ENCODE results near the gene PGBD5.

Gene PGBD5

DNA sequence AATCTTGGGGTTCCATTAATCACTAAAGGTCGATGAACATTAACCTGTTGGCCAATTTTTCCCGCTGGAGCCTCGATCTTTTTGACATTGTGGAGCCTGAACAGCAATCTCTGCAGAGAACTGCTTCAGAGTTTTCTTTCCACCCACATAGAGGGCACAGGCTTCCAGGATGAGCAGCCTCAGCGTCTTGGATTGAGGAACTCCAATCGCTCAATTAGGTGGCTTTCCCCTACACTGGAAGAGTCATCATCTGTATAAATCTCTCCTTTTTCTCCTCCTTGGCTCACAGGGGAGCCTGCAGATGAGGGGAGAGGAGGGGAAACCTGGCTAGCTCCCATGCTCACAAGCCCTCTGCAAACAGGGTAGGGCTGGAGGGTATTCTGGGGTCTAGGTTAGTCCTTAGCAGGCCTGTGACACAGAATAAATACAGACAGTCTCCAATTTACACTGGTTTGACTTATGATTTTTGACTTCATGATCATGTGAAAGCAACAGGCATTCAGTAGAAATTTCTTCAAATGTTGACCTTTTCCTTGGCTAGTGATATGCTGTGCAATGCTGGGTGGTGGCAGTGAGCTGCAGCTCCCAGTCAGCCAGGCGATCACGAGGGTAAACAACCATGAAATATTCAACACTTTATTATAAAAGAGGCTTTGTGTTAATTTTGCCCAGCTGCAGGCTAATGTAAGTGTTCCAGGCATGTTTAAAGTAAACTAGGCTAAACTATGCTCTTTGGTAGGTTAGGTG, 80.8 kb downstream of the PGBD5 start:
- DNase-seq: no peak

GRCh38 chr1:230342699-230343098, 83.4 kb downstream of the PGBD5 start:
- no peak for DNase-seq

DNA sequence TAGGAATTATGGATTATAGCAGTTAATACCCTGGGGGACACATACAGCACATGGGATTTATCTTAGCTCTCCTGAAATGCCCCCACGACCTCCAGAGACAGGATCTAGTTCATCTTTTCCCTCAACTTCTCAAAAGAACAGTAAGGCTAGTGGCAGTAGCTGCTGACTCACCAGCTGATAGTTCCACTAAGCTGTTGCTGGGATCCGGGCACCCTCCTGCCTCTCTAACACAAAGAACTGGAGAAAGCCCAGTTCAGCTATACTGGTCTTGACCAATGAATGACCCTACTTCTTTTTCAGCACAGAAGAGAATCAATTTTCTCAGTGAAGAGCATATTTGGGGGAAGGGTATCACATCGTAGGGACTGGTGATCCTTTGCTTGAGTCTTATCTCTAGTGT, 84.1 kb downstream of the PGBD5 start:
- DNase-seq: no peak

- DNase-seq: no peak
These were observed 85.0 kb downstream of the PGBD5 start for GRCh38 chr1:230341162-230341546.

DNA sequence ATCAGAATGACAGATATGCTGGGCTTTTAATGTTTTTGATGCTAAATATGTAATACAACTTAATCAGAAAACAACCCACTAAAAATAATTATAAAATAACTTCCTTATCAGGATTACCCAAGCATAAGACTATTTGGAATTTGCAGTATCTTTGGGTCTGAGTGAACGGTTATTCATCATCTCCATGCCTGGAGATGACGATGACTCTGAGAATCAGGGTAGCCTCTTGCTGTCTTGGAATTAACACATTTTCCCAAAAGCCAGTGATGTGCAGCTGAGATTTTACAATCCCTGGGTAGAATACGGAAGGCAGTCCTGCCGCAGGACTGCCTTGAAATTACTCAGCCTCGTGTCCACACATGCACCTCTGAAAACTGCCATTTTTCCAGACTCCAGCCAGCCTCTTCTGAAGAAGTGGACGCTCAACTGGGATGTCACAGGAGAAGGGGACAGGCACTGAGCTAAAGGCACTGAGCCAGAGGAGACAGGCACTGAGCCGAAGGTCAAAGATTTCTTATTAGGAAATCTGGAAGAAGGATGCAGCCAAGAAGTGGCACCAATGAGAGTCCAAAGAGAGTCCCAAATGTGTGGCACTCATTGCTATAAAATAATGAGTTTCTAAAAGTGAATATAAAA, 85.5 kb downstream of the PGBD5 start:
- DNase-seq: peak; percentile 40

DNA sequence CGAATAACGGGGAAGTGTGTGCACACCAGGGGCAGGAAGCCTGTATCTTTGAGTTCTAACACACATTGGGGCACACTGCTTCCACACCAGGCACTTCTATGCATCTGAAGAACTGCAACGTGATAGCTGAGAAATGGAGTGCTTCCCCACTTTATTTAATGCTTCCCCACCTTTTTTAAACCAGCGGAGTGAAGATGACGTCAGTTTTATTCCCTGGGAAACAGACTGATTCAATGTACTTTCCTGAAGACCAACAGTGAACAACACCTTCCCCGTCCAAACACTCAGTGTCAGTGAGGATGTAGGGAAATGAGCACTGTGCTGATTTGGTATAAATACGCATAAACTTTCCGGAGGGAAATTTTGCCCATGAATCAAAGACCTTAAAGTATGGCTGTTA, 87.1 kb downstream of the PGBD5 start:
- DNase-seq: no peak

DNA sequence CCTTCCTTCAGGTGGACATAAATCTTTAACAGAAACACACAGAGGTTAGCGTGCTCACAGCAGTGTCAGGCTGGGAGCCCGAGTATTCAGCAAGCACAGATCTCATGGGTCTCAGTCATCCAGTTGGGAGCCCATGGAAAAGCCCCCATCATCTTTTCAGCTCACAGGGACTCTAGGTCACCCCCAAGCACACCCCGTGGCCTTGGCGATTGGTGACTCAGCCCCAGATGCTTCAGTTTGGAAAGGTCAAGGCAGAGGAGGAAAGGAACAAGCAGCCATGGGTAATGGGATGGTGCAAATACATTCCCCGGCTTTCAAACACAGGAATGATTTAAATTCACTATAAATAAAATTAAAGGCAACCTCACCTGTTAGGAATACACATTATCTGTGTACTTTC, 88.9 kb downstream of the PGBD5 start:
- no peak for DNase-seq

GRCh38 chr1:230335861-230336522, 90.1 kb downstream of the PGBD5 start:
- DNase-seq: no peak

DNA sequence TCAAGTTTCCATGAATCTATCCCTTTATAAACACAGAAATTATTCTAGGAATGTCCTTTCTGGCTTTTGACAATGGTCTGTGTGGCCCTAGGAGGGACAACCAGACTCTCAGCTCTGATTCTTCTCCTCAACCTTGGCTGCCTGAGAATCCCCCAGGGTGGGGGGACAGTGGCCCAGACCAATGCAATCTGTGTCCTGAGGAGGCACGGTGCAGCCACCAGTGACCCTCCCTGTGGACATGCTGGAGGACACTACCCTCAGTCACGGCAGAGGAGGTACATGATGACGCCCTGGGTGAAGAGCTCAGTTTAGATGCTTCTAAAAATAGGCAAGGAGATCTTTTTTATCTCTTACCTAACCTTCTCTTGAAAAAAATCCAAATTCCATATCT, 91.7 kb downstream of the PGBD5 start:
- no peak for DNase-seq

DNA sequence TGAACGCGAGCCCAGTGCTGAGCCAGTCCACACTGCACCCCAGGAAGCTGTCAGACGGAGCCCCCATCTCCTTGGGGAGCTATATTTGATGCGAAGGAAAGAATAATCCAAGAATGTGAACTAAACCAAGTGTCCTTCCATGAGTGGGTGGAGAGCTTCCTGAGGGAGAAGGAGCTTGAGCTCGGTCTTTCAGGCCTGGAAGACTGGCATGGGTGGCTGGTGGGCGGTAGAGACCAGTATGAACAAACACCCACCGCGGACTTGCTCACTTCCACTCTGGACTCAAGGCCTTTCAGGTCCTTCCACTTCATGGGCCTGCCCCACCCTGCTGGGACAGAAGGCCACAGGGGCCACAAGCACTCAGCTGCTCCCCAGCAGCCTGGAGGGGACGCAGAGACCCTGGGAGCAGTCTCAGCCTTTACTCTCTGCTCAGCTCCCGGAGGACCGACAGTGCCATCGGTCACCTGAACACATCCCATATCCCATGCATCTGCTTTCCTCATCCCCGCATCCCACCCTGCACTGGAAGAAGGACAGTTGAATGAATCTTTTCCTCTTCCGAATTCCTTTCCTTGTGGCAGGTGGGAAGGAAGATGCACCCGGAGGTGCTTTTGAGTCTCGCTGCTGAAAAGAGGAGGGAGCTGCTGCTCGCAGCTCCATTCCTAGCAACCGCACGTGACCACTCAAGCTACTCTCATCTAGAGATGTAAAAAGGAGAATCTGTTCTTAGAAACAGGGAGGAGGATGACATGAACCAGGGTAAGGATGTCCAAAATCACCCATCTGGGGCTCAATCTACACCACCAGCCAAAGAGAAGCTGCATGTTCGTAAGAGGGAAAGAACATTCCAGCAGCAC, 92.3 kb downstream of the PGBD5 start:
- DNase-seq: no peak

GRCh38 chr1:230332575-230333066, 93.5 kb downstream of the PGBD5 start:
- DNase-seq: no peak

GRCh38 chr1:230332061-230332460, 94.1 kb downstream of the PGBD5 start:
- no peak for DNase-seq

- no peak for DNase-seq
These were observed 96.0 kb downstream of the PGBD5 start for GRCh38 chr1:230330157-230330556.

GRCh38 chr1:230328342-230329015, 97.7 kb downstream of the PGBD5 start:
- DNase-seq: no peak

- DNase-seq: no peak
These were observed 98.2 kb downstream of the PGBD5 start for GRCh38 chr1:230327892-230328284.

DNA sequence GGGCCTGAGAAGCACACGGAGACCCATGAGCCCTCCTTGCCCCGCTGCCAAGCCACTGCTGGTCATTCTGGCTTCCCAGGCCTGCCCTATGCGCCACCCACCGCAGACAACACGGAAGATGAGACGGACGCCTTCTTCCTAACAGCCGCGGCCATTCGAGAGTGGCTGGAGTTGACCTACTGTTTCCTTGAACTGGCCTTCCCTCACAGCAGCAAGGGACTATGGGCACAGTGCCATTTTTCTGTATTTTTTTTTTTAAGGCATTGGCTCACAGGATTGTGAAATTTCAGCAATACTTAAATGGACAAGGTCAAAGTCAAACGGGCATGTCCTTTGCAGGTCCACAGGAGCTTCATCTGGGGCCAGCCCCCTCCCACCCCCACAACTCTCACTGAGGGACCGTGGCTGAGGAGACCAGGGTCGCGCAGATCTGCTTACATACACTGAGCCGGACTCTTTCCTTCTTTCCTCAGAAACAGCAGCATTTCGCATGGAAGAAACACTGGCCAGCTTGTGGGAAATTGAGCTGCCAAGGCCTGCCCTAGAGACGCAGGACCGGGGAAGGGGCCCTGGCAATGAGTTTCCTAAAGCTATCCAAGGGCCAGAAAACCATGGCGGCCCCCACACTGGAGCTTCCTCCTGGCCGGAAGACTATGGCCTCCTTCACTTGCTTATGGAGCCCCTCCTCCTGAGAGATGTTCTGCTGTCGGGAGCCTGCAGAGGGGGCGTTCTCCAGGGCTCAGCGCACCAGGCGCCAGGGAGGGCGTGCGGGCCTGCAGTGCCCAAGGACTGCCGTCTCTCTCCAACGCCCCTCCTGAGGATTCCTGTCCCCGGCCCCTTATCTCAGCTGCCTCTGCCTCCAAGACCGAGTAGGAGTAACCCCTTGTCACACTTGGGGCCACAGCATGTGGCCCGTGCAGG, 98.9 kb downstream of the PGBD5 start:
- no peak for DNase-seq

GRCh38 chr1:230323686-230324085, 102.4 kb downstream of the PGBD5 start:
- no peak for DNase-seq

DNA sequence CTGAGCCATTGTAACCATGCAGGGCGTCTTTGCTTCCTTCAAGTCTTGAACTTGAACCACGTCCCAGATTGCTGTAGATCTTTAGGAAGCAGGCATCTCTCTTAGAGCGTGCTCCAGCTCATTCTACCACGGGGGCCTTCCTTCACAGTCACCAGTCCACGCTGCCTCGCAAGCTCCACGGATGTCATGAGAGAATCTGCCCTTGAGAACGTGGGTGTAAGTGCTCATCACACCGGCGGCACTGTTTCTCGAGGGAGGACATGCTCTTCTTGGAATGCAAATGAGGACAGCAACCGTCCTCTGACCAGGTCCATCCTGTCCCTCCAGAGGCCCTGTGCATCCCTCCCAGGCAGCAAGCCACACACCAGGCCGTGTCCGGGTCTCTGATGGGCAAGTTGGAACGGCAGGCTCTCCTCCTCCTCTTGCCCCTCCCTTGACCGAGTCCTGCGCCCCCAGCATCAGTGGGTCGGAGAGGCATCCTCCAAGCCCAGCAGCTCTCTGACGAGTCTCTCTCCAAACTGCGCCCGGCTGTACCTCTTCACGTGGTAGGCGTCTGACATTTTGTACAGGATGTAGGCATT, 103.1 kb downstream of the PGBD5 start:
- DNase-seq: no peak

DNA sequence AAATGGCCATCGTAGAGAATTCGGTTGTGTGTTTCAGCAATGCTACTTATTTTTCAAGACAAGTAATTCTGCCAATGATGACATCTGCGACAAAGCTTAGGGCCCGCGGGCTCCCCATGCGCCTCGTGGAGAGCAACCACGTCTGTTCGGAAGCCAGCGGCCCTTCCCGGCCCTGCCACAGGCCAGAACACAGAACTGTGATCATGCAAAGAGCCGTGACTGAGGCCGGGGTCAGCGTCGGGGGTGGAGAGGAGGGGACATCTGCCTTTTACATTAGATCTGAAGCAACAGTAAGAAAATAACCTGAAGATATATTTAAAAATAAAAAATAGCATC, 103.7 kb downstream of the PGBD5 start:
- no peak for DNase-seq

DNA sequence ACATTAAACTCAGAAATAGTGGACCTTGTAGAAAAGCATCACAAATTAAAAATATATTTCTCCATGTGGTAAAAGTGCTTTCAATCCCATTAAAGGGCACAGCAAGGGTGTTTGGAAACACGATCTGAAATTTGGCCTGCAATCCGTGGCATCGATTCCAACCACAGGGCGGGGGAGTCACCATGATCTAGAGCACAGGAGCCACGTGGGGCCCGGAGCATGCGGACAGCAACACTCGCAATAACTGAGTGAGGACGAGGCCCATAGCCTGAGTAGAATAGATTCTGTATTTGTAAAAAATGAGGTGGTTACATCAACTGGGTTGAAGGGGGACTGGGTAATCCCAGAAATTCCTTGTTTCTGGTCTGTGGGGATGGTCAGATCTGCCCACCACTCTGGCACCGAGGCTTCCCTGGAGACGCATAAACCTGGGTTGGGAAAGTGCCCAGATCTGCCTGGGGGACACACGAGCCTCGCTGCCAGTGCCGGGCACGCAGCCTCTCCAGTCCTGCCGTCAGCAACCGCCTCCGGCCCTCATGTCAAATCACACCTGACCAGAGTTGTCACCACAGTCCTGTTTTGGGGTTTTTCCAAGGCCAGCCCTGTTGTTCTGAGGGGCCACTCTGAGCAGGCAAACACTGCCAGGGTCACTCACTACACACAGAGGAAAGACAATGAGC, 104.3 kb downstream of the PGBD5 start:
- no peak for DNase-seq

- no peak for DNase-seq
These were observed 104.8 kb downstream of the PGBD5 start for GRCh38 chr1:230321341-230321740.

Measured in NCI-H226 (cell line).